ENCODE measurements around the gene GLRX3. TPM values are rescaled to one million over a fixed set of nuclear protein-coding genes. Genes with fewer than 3 reads are reported as not detected.

The GLRX3 gene
- total RNA-seq, 1 experiment from 2014 or later = 181 TPM

DNA sequence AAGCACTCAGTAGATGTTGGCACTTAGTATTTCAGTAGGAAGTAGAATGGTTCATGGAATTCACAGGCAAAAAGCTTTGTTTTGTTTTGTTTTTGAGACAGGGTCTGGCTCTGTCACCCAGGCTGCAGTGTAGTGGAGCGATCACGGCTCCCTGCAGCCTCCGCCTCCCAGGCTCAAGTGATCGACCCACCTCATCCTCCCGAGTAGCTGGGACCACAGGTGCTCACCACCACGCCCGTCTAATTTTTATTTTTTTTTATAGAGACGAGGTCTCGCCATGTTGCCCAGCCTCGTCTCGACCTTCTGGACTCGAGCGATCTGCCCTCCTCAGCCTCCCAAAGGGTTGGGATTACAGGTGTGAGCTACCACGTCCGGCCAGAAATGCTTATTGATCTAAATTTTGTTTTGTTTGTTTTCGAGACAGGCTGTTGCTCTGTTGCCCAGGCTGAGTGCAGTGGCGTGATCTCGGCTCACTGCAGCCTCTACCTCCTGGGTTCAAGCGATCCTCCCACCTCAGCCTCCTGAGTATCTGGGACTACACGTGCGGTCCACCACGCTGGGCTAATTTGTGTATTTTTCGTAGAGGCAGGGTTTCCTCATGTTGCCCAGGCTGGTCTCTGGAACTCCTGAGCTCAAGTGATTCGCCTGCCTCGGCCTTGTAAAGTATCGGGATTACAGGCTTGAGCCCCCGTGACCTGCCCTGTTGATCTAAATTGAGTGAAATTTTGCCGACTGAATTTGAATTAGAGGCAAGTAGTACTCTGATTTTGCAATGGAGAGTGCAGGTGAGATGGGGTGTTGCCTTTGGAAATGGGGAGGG lies 1.7 kb downstream of the GLRX3 start:
- DNase-seq (ENCODE audit: low spot score) = no peak

DNA sequence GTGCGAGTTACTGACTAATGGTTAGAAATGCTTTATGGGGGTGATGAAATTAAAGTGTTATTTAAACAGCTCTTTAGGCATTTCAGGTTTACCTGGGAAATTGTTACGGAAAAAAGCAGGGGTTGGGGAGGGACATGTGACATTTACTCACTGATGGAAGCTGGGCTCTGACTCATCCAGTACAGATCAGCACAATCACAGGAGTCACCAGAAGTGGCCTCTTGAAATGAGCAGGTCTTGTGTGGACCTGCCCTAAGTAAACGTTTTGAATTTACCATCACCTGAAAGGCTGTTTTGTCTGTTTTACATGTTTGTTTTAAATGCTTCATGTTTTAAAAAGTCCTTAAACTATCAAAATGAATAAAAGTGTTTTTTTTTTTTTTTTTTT lies 2.3 kb downstream of the GLRX3 start:
- DNase-seq (ENCODE audit: low spot score) = peak; percentile 47

DNA sequence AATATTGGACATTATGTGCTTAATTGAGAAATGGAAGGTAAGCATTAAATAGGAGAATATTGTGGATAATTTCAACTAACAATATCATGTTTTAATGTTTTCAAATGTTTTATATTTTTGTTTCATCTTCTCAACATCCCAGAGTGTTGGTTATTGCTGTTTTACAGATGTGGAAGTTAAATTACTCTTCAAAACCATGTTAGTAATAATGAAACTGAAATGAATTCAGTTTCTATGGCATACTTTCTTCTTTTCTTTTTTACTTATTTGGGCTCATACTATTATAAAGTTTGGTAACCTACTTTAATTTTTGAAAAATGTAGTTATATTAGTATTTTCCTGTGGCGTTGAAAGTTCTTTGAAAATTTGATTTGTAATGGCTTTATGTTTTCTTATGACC lies 4.2 kb downstream of the GLRX3 start:
- no peak for DNase-seq (ENCODE audit: low spot score)

DNA sequence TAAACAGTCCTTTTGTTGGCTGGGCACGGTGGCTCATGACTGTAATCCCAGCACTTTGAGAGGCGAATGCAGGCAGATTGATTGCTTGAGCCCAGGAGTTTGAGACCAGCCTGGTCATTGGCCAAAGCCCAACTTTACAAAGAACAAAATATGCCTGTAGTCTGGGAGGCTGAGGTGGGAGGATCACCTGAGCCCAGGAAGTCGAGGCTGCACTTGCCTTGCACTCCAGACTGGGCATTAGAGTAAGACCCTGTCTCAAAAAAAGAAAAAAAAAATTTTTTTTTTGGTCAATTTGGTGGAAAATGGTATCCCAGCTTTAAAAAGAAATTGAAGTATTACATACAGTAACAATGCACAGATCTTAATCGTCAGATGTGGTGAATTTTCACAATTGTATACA lies 4.8 kb downstream of the GLRX3 start:
- no peak for DNase-seq (ENCODE audit: low spot score)

DNA sequence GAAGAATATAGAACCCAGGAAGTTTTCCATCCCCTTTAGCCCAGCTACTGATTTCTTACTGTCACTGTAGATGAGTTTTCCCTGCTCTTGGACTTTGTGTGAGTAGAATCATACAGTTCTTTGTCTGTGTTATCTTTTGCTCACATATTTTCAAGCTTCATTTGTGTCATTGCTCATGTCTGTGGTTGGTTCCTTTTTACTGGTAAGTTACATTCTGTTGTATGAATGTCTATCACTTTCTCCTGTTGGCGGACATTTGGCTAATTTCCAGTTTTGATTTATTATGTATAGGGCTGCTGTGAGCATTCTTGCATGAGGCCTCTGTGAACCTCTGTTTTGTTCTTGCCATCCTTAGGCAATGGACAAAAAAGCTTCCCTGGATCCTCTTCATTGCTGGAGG lies 5.3 kb downstream of the GLRX3 start:
- no peak for DNase-seq (ENCODE audit: low spot score)

DNA sequence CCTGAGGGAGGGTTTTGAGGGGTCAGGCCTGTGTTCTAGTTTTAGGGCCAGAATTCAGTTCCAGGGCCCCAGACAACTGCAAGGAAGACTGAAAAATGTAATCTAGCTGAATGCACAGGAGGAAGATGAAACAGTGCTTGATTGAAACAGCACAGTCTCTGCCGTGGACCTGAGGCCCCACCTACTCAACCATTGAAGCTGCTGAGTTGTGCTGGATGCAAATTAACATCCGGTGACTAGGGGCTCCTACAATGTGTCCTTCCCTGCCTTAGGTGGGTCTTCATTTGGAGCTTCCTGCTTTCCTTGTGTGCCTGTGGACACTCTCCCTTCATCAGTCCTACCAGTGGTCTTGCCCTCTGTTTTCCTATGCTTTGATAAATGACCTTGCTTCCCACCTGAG lies 5.7 kb downstream of the GLRX3 start:
- no peak for DNase-seq (ENCODE audit: low spot score)

DNA sequence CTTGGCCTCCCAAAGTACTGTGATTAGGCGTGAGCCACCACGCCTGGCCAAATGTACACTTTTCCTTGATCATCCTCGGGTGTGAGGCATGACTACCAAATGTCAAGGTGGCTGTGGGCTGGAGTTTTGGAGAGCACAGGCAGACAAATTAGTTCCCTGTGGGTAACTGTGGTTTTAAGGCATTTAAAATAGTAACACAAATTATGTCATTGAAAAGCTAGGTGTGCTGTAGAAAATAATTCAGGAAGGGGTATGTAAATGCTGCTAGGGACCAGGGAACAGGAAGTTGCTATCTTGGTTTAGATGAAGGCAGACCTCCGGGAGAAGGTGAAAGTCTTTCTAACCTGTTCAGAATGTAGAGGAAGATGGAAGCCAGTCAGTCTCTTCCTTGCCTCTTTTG lies 9.9 kb downstream of the GLRX3 start:
- no peak for DNase-seq (ENCODE audit: low spot score)

DNA sequence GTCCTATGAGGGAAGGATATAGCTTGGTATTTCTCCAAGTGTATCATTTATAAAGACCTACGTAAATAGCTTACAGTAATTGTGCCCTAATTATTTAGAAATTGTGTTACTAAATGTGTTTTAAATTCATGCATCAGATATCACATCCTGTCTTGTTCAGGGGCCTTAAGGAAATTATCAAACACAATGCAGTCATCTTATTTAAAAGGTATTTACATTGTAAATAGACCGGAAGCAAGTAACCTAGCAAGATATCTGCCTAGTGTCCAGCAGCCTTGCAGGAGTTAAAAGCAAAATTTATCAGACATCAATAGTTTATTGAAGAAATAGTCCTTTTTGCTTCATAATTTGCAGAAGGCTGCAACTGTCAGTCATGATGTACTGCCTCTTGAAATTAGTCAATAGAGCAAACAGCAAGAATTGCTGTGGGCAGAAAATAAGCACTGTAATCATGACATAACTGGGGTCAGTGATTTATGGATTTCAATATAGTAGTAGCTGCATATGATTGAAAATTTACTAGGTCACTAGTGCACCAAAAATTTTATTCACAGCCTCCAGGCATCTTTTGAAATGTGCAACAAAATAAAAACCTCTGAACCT lies 23.1 kb downstream of the GLRX3 start:
- no peak for DNase-seq (ENCODE audit: low spot score)

DNA sequence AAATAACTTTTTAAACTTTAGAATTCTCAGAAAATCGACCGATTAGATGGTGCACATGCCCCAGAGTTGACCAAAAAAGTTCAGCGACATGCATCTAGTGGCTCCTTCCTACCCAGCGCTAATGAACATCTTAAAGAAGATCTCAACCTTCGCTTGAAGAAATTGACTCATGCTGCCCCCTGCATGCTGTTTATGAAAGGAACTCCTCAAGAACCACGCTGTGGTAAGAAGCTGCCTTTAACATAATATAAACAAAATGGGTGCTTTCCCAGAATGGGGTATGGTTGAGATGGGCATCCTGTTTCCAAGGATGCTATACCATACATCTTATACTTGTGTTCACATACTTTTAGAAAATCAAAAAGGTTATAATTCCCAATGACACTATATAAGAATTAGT lies 24.6 kb downstream of the GLRX3 start:
- peak; percentile 19 for DNase-seq (ENCODE audit: low spot score)

DNA sequence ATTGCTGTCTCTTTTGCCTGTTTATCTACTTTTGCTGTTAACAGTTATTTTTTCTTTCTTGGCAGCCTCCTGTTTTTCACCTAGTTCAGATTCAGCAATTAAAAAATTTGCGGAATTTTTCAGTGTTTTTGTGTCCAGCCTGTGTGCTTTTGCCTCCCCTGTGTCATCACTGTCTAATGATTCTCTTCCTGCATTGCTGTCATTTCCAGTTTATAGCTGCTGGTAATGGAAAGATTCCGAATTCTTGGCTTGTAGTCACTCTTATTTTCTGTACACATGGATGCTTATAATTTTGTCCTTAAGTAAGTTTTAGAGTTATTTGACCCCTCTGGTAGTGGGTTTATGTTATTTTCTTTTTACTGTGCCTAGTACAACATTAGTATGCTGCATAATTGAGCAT lies 25.1 kb downstream of the GLRX3 start:
- DNase-seq (ENCODE audit: low spot score) = no peak

DNA sequence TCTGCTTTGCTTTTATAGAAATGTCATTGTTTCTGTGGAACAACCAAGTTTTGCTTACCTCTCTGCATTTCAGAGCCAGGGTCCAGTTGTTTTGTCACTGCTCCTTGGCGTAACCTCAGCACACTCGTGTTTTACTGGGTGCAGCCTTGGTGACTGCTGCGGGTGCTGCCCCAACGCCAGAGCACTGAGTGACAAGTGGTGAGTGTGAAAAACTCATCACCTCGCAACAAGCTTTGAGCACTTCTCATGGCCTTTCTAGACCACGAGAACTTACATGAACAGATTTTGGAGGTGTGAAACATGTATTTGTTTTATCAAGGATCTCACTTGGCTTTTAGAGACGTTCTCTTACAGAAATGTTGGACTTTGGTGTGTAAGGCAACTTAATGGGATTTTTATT lies 31.0 kb downstream of the GLRX3 start:
- no peak for DNase-seq (ENCODE audit: low spot score)

DNA sequence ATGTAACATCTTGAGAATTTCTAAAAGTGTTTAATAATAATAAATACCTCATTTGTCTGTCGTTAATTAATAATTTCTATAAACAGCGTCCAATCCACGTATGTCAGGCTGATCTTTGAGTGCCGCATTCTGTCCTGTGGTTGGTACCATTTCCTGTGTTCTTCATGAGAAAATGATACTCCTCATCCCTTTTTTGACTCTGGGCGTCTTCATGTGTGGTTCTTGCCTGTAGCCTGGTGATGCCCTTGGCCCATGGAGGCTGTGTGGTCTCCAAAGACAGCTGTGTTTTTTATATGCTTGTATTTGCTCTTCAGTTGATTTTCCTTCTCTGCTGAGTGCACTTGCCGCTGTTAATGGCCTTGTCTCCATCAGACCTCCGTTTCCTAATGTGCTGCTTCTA lies 31.5 kb downstream of the GLRX3 start:
- DNase-seq (ENCODE audit: low spot score) = no peak

DNA sequence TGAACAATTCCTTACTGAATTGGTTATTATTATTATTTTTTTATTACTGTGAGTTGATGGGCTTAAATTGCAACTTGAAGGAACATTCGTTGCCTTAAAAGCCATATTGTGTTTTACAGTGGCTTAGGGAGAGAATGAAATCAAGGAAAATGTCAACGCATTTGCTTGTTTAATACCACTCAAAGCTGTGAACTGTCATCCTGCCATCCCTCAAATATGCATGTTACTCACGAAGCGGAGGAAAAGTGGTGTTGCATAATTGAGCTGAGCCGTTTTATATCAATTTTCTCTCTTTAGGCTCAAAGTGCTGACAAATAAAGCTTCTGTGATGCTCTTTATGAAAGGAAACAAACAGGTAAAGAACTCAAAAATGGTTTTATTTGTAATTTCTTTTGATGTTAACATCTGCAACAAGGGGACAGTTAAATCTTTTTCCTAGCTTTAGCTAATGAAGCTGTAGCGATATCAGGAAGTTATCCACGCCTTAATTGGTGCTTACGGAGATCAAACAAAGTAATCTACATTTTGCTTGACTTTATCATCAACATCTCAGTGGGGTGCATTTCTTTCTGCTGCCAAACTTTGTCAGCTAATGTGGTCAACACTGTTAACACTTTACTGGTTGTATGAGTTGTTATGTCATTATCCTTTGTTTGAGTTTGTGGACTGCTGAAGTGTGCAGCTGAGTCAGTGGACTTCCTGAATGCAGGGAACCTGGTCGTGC lies 33.1 kb downstream of the GLRX3 start:
- DNase-seq (ENCODE audit: low spot score) = no peak

DNA sequence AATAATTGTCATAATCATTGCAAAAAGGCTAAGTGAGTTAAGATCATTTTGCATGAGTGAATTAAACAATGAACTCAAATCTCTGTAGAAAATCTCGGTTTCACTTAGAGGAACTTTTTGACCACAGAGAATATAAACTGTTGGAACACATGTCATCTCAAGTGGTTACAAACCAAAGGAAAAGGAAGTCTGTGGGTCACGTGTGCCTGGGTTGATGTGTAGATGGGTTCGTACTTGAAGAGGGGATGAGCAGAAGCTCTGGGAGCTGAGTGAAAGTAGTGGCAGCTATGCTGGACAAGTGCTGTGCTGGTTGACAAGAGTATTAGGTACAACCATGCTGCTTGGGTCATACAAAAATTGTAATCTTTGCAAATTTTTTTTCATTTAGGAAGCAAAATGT lies 35.0 kb downstream of the GLRX3 start:
- DNase-seq (ENCODE audit: low spot score) = no peak

DNA sequence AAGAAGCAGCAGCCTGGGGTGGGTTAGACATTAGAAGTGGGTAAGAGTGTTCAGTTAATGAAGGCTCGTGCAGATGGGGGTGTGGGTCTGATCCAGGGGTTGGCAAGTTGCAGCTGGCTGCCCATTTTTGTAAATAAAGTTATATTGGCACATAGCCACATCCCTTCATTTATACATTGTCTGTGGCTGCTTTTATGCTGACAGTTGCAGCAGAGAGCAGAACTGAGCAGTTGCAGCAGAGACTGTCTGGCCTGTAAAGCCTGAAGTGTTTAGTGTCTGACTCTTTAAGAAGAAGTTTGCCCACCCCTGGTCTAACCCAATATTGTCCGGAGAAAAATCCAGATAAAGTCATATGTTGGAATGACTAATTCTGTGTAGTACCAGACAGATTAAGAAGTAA lies 38.1 kb downstream of the GLRX3 start:
- no peak for DNase-seq (ENCODE audit: low spot score)

DNA sequence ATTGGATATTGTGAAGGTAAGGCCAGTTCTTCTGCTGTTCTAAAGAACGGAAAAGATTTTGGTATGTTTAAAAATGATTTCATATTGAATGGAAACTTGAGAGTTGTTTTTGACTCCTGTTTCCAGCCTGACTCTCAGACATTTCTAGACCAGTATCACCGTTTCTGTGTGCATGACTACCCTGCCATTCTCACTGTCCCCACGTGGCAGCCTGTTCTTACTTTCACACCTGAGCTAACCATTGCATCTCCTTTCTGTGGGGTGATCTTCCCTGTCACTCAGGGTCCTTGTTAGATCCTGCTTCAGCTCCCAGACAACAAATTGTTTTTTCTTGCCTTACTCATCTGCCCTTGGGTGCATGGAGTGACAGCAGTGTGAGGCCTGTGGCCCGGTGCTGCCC lies 38.9 kb downstream of the GLRX3 start:
- no peak for DNase-seq (ENCODE audit: low spot score)

DNA sequence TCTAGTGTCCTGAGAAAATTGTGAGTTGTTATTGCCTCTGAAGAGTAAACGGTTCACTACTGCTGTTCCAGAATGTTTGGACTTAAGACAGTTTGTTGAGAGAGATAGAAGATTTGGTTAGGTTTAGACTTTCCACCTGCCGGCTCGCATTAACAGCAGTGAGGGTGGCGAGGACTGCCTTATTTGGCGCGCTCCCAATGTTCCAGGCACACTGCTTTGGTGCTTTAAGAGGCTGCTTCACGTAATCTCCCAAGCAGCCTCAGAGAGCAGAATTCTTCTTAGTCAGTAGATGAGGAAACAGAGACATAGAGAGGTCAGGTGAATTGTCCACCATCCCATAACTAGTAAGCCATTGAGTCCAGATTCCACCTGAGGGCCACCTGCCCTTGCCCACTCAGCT lies 41.1 kb downstream of the GLRX3 start:
- DNase-seq (ENCODE audit: low spot score) = no peak

DNA sequence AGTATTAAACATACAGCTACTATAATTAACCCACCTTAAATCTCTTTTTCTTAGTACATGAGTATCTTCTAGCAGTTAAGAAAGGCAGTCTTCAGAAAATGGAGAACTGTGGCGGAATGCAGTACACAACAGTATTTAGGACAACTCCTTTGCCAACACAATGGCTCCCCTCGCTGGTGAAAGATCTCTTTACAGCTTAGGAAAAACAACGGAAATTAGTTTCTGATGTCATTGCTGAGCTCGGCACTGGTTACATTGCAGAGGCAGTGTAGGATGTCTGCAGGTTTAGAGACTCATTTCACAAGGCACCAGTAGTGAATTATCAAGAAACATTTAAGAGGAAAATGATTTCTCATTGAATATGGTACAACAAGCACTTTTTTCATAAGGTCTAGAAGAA lies 43.4 kb downstream of the GLRX3 start:
- DNase-seq (ENCODE audit: low spot score) = peak; percentile 50

DNA sequence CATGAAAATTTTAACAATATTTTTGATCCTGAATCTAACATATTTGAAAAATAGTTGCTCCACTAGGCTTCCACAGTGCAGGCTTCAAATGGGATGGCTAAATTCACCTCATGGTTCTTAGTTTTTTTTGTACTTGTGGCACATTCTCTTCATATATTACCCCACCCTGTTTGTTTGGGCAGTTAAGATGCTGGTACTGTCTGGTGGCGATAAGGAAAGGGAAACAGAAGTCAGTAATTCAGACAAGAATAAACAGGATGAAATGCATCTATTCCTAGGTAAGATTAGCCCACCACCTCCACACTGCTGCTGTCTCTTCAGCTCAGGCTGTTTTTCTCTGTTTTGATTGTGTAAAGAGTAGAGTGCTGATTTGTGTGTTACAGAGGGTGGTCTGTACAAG lies 44.2 kb downstream of the GLRX3 start:
- no peak for DNase-seq (ENCODE audit: low spot score)

DNA sequence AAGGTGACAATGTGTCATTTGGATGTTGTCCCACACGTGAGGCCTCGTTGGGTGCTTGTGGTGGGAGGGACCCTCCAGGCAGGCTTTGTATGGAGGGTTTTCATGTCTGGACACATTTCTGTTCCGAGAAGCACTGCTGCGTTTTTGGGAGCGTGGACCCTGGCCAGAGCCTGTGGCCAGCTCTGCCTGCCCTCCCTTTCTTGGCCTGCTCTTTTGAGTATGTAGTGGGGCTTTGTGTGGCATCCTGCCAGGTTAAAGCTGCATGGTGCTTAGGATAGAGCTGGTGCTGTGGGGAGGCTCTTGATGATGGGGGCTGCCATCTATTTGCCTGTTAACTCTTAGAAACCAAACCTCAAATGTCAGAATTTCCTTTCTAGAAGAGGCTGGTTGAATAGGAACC lies 45.7 kb downstream of the GLRX3 start:
- no peak for DNase-seq (ENCODE audit: low spot score)

DNA sequence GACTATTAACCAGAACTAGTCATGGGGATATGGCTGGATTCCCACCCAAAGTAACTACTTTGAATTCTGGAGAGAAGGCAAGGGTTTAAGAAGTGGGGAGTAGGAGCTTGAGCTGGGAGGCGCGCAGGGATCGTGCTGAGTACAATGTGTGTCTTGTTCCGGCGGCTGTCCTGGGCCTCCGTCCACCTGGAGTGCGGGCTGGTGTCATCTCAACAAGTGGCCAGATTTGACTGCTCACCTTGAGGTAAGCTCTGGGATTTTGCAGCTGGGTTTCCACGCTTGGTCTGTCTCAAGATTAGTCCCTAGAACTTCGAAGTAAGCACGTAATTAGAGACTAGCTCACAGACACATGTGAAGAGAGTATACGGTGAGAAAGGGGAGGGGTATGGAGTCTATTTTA lies 49.4 kb downstream of the GLRX3 start:
- DNase-seq (ENCODE audit: low spot score) = no peak

DNA sequence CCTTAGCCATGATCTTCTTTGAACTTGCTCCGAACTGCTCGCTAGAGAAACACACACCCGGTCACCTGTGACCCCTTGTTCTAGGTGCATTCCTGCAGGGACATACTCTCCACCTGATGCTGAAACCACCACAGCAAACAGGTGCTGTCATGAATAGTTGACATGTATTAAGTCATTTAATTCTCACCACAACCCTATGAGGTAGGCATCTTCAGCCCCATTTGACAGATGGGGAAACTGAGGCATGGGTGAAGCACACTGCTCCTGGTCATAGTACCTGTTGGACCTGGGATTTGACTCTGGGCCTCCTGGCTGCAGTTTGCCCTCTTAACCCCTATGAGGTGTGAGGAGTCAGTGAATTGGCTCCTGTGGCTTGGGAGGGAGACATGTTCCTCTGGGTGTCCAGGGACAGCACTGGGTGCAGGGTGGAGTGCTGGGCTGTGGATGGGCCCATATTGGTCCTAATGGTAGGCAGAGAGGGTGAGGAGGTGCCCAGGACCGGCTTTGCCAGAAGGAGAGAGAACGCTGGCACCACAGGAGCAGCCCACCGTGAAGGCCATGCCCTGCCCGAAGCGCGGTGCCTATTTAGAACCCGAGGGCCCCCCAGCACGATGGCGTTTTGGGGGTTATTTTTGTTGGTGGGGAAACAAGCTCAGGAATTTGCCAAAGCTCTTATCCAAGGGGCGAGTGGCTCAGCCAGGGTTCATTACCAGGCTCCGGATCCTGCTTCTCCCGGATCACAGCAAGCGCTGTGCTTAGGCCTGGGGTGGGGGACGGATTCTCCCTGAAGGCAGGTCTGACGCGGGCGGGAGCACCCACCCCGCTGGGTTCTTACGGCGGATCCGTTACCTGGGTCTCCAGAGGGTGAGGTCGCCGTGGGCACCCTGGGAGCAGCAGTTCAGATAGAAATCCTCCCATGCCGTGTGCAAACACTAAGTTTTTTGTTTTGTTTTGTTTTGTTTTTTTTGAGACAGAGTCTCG lies 52.3 kb downstream of the GLRX3 start:
- DNase-seq (ENCODE audit: low spot score) = no peak
